Stomach smooth muscle (tissue), 2 donors: ENCODE results near the gene CHORDC1.
"Not testable (repeated sequence)": the region's sequence is repeated elsewhere in the genome, so short reads cannot be mapped to it uniquely, and the experiment has no call there.

Experiments
- H3K27ac ChIP-seq: one replicate; pipeline ENCODE4 v1.7.0; 2013; ENCODE audit warnings: mild to moderate bottlenecking, low read length, inconsistent platforms
- H3K27me3 ChIP-seq, 2 donors: one replicate each; pipeline ENCODE4 v1.7.0; 2013; ENCODE audit warnings: low read length in 2 of 2; ENCODE audit not compliant: insufficient read depth in 2 of 2, control insufficient read depth in 1 of 2
- H3K36me3 ChIP-seq, 2 donors: one replicate each; pipeline ENCODE4 v1.7.0; 2013; ENCODE audit warnings: low read length in 2 of 2; ENCODE audit not compliant: control insufficient read depth in 2 of 2, insufficient read depth in 2 of 2
- H3K4me1 ChIP-seq: one replicate; pipeline ENCODE4 v1.7.0; 2013; ENCODE audit warnings: low read length; ENCODE audit not compliant: control insufficient read depth, insufficient read depth
- H3K4me3 ChIP-seq, 2 donors: one replicate each; pipeline ENCODE4 v1.7.0; 2013; ENCODE audit warnings: low read length in 2 of 2
- H3K9ac ChIP-seq, 2 donors: one replicate each; pipeline ENCODE4 v1.7.0; 2013; ENCODE audit warnings: low read length in 2 of 2, mild to moderate bottlenecking in 1 of 2
- H3K9me3 ChIP-seq, 2 donors: one replicate each; pipeline ENCODE4 v1.7.0; 2013; ENCODE audit warnings: low read length in 2 of 2; ENCODE audit not compliant: control insufficient read depth in 2 of 2
- donor health status: healthy.
- donor health status: Pancreatic carcinoma.

Gene CHORDC1

DNA sequence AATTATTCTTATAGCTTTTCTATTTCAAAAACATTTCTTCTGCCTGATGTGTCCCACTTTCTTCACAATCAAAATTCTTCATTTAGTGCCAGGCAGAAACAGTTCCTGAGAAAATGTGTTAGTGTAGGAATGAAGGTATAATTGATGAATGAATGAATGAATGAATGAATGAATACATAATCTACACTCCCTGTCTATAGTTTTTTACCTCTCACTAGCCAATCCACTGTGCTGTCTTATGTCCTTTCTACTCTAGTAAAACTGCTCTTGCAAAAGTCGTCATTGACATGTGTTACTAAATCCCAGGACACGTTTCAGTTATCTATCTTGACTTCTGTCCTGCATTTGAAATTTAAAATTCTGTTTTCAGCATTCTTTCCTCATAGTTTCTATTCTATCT, 42.9 kb downstream of the CHORDC1 start:
- Histone ChIP-seq H3K4me1 (no peaks in the 10 kb centered on the region), H3K27me3 (no peaks in the 10 kb centered on the region), H3K36me3 (no peaks in the 10 kb centered on the region), H3K4me3 (no peak overlapping the region), H3K9me3 (no peaks in the 10 kb centered on the region), H3K27ac (no peak overlapping the region), H3K9ac (no peak overlapping the region)

DNA sequence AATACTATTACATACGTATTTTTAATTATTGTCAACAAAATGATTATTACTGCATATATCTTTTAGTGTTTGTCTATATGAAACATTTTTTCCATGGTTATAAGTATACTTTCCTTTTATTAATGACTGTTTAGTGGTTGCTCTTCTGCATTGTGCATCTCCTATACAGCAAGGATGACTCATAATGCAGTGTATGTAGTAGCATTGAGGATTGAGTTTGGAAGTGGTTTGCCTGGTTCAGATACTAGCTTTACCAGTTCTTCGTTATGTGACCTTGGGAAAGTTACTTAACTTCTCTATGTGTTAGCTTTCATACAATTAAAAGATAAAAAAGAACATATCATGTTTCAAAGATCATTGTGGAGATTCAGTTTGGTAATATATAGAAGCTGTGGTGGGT, 44.1 kb downstream of the CHORDC1 start:
- Histone ChIP-seq H3K9ac (no peak overlapping the region), H3K9me3 (no peaks in the 10 kb centered on the region), H3K36me3 (no peaks in the 10 kb centered on the region), H3K4me1 (no peaks in the 10 kb centered on the region), H3K27ac (no peak overlapping the region), H3K4me3 (no peak overlapping the region), H3K27me3 (no peaks in the 10 kb centered on the region)

DNA sequence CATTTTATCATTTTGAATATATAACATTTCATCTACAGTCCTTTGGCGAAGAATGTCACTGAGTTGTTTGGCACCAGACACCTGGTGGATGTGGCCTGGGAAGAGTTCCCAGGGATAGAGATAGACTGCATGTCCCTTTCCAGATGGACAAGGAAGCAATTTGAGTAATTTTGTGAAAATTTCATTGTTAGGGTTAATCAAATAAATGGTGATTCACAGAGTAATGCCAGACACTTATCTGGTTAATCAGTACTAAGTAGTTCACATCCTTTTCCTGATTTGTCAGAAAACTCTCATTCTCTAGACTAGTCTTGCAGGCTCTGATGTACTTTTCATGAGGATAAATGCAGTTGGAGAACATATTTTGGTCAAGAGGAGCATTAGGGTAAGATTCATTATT, 46.8 kb downstream of the CHORDC1 start:
- Histone ChIP-seq H3K4me3 (no peak overlapping the region), H3K27me3 (no peaks in the 10 kb centered on the region), H3K9me3 (no peaks in the 10 kb centered on the region), H3K9ac (no peak overlapping the region), H3K4me1 (no peaks in the 10 kb centered on the region), H3K27ac (no peak overlapping the region), H3K36me3 (no peaks in the 10 kb centered on the region)

DNA sequence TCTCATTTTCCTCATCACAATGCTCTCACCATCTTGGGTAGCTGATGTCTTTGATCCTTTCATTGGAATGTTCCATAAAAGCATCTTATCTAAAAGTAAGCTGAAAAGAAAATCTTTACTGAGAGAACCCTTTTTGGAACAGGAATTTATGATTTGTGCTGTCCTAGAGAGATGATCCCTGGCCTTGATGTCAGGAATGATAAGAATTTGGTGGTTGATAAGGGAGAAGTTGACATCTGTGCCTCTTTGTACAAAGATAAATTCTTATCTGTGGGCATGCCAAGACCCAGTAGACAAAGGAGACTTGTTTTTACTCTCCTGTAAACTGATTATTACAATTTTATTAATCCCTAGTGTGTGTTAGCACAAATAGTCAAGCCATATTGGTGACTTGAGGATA, 51.5 kb downstream of the CHORDC1 start:
- Histone ChIP-seq H3K27me3 (no peaks in the 10 kb centered on the region), H3K4me3 (no peak overlapping the region), H3K36me3 (no peaks in the 10 kb centered on the region), H3K9me3 (no peaks in the 10 kb centered on the region), H3K9ac (no peak overlapping the region), H3K4me1 (no peaks in the 10 kb centered on the region), H3K27ac (no peak overlapping the region)

DNA sequence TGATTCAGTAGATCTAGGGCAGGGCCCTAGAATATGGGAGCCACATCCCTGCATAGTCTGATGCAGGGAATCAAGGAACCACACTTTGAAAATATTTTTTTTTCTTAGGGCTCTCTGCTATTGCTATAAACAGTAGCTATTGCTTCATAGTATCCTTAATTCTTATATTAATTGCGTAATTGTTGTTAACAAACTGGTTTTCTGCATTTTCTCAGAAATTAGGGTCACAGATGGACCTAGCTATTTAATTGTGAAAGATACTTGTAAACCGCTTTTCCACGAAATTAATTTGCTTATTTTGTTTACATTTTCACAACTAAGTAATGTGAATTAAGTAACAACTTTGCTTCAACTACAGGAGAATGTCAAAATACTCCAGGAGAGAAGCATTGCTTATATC, 54.3 kb downstream of the CHORDC1 start:
- Histone ChIP-seq H3K9ac (no peak overlapping the region), H3K27ac (no peak overlapping the region), H3K36me3 (no peaks in the 10 kb centered on the region), H3K4me1 (no peaks in the 10 kb centered on the region), H3K9me3 (no peaks in the 10 kb centered on the region), H3K4me3 (no peak overlapping the region), H3K27me3 (no peaks in the 10 kb centered on the region)

DNA sequence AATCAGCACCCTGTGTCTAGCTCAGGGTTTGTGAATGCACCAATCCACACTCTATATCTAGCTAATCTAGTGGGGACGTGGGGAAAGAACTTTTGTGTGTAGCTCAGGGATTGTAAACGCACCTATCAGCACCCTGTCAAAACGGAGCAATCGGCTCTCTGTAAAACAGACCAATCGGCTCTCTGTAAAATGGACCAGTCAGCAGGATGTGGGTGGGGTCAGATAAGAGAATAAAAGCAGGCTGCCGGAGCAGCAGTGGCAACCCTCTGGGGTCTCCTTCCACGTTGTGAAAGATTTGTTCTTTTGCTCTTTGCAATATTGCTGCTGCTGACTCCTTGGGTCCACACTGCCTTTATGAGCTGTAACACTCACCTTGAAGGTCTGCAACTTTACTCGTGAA, 55.1 kb downstream of the CHORDC1 start:
- H3K27me3 ChIP-seq, H3K9ac ChIP-seq: not testable (repeated sequence)

DNA sequence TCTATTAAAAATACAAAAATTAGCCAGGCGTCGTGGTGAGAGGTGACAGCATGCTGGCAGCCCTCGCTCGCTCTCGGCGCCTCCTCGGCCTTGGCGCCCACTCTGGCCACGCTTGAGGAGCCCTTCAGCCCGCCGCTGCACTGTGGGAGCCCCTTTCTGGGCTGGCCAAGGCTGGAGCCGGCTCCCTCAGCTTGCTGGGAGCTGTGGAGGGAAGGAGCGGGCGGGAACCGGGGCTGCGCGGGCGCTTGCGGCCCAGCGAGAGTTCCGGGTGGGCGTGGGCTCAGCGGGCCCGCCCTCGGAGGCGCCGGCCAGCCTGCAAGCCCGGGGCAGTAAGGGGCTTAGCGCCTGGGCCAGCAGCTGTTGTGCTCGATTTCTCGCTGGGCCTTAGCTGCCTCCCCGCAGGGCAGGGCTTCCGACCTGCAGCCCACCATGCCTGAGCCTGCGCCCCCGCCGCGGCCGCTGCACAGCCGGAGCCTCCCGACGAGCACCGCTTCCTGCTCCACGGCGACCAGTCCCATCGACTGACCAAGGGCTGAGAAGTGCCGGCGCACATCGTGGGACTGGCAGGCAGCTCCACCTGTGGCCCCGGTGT, 55.8 kb downstream of the CHORDC1 start:
- H3K9me3 ChIP-seq, H3K36me3 ChIP-seq, H3K27me3 ChIP-seq, H3K9ac ChIP-seq, H3K27ac ChIP-seq, H3K4me3 ChIP-seq, H3K4me1 ChIP-seq: not testable (repeated sequence)

More for the DNA sequence above, 55.1 kb downstream of the CHORDC1 start:
- H3K9me3 ChIP-seq, H3K27ac ChIP-seq, H3K4me3 ChIP-seq, H3K4me1 ChIP-seq, H3K36me3 ChIP-seq: not testable (repeated sequence)
